Spleen (tissue), 11 donors: ENCODE data around the gene DNAAF6. TPM values are rescaled to one million over a fixed set of nuclear protein-coding genes. Genes with fewer than 3 reads are reported as not detected.

Experiments
- DNase-seq: peaks from one replicate; pipeline ENCODE4 v3.0.0-alpha.2; 2020
- H3K27ac ChIP-seq, 8 donors: fragments of 200-600 bp; sonication (generic) in 7 of 8; 1 replicate in 4 of 8; 2 replicates in 4 of 8; pipeline versions ENCODE4 v1.5.0 to v1.8.0; 2016 to 2021; ENCODE audit warnings: inconsistent platforms in 4 of 8, mild to moderate bottlenecking in 4 of 8, moderate library complexity in 1 of 8
- H3K27me3 ChIP-seq, 7 donors: fragments of 200-600 bp; sonication (generic) in 6 of 7; replicated peaks in 1 of 7; 1 replicate in 4 of 7; 2 replicates in 3 of 7; pipeline versions ENCODE4 v1.5.0 to v1.8.0; 2016 to 2021; ENCODE audit warnings: inconsistent platforms in 3 of 7, mild to moderate bottlenecking in 1 of 7
- H3K36me3 ChIP-seq, 6 donors: fragments of 200-600 bp; sonication (generic) in 5 of 6; 1 replicate in 4 of 6; 2 replicates in 2 of 6; pipeline versions ENCODE4 v1.5.0 to v1.8.0; 2016 to 2021; ENCODE audit warnings: inconsistent platforms in 2 of 6
- H3K4me1 ChIP-seq, 6 donors: fragments of 200-600 bp; sonication (generic) in 5 of 6; 1 replicate in 3 of 6; 2 replicates in 3 of 6; pipeline versions ENCODE4 v1.5.0 to v1.8.0; 2016 to 2021; ENCODE audit warnings: inconsistent platforms in 3 of 6
- H3K4me3 ChIP-seq, 8 donors: fragments of 200-600 bp; sonication (generic) in 7 of 8; 1 replicate in 4 of 8; 2 replicates in 4 of 8; pipeline versions ENCODE4 v1.5.0 to v1.8.0; 2016 to 2021; ENCODE audit warnings: inconsistent platforms in 4 of 8, mild to moderate bottlenecking in 4 of 8, moderate library complexity in 2 of 8
- H3K9me3 ChIP-seq, 8 donors: fragments of 200-600 bp; sonication (generic) in 7 of 8; 1 replicate in 4 of 8; 2 replicates in 4 of 8; pipeline versions ENCODE4 v1.5.0 to v1.8.0; 2016 to 2021; ENCODE audit warnings: inconsistent platforms in 4 of 8
- CTCF ChIP-seq, 11 experiments: fragments of 200-600 bp in 7 of 11; fragments of 450-650 bp in 4 of 11; sonication (generic) in 4 of 11; IDR thresholded peaks in 8 of 11; conservative IDR thresholded peaks in 3 of 11; 1 replicate in 7 of 11; 2 replicates in 4 of 11; pipeline versions ENCODE4 v1.4.0 to v1.8.0; 2016 to 2021; ENCODE audit warnings: antibody characterized with exemption in 11 of 11, inconsistent platforms in 4 of 11, mild to moderate bottlenecking in 1 of 11
- POLR2A ChIP-seq, 3 donors: fragments of 450-650 bp; IDR thresholded peaks; one replicate each; pipeline ENCODE4 v1.5.1; 2017; ENCODE audit warnings: antibody characterized with exemption in 3 of 3, mild to moderate bottlenecking in 1 of 3
- POLR2AphosphoS5 ChIP-seq, 3 donors: sonication (generic); formaldehyde crosslinking; IDR thresholded peaks; one replicate each; pipeline ENCODE4 v1.5.1; 2017; ENCODE audit warnings: antibody characterized with exemption in 3 of 3
- WGBS, 5 donors: extraction: QIAGEN DNeasy Blood & Tissue Kit in 3 of 5; methylation state at CpG; one replicate each; pipeline versions ENCODE4 v1.1.5 to v1.1.7; 2013 to 2018; 5-methylcytosine and 5-hydroxymethylcytosine counted together
- intact Hi-C: fragments of 100-400 bp; cut with DNase I; formaldehyde crosslinking; loops from one replicate; pipeline ENCODE4 v1.15.0; 2023; ENCODE audit warnings: low total_unique reads
- polyA plus RNA-seq, 3 donors: library from polyadenylated mRNA; stranded (reverse); fragments of 200-250 nt; gene quantifications; one replicate each; pipeline ENCODE4 v1.2.1, GENCODE V29; 2013
- small RNA-seq, 4 donors: library from RNA; depleted of rRNA; stranded (forward); fragments of <200 nt; gene quantifications; one replicate each; pipeline ENCODE3, GENCODE V24; 2016
- total RNA-seq, 7 donors: library from RNA; depleted of rRNA in 3 of 7; stranded (reverse); fragments of >200 nt in 3 of 7; fragmentation: NEBNext Ultra II Directional in 4 of 7; extraction: Animal tissue kit (Norgen Biotek cat#: 25700) in 4 of 7; gene quantifications; one replicate each; pipeline versions ENCODE4 v1.1.0 to v1.2.1, GENCODE V29; 2016 to 2021
- donor health status: healthy with polysubstance abuse.
- donor health status: DM: no; HTN: no; CAD: no; lungs with moderate emphysema.
- donor health status: DM: no; HTN: no; CAD: no.
- donor health status: Bipolar disorder and iron deficiency.
- donor health status: healthy.
- donor health status: DM: no; HTN: no; CAD: no.
- donor health status: DM: yes; HTN: yes; CAD: no.

Gene DNAAF6
- total and polyA plus RNA-seq, 10 donors = not detected

GRCh38 chrX:107290019-107290418, 83.6 kb downstream of the DNAAF6 start:
- 69 to 81% (median 79%) methylated on average over 2 of the region's 2 CpGs for WGBS, 5 donors
- Histone ChIP-seq H3K27ac (no peak overlapping the region), H3K36me3 (no peaks in the 10 kb centered on the region), H3K27me3 (peaks cover 0 to 4% (median 0%) of the 10 kb centered on the region in 7 donors), H3K9me3 (no peaks in the 10 kb centered on the region), H3K4me3 (no peak overlapping the region), H3K4me1 (no peaks in the 10 kb centered on the region)
- no peak for TF ChIP-seq POLR2A (IDR thresholded peaks at IDR 0.05)
- no peak for TF ChIP-seq CTCF (IDR thresholded peaks at IDR 0.05 in 8 of 11, conservative IDR thresholded peaks at IDR 0.05 in 3 of 11)
- TF ChIP-seq POLR2AphosphoS5 (IDR thresholded peaks at IDR 0.05) = no peak
- intact Hi-C loops = no loop called here
- DNase-seq = no peak

GRCh38 chrX:107293056-107293455, 86.6 kb downstream of the DNAAF6 start:
- no peaks in the 10 kb centered on the region for H3K4me1 ChIP-seq
- intact Hi-C loops = no loop called here
- H3K27me3 ChIP-seq = peaks cover 0 to 4% (median 0%) of the 10 kb centered on the region in 7 donors
- no peaks in the 10 kb centered on the region for H3K36me3 ChIP-seq
- H3K9me3 ChIP-seq = no peaks in the 10 kb centered on the region
- no peak overlapping the region for H3K4me3 ChIP-seq
- 46 to 74% (median 69%) methylated on average over 2 of the region's 2 CpGs for WGBS, 5 donors
- no peak overlapping the region for H3K27ac ChIP-seq
- no peak for DNase-seq
- TF ChIP-seq POLR2AphosphoS5 (IDR thresholded peaks at IDR 0.05) = no peak
- no peak for TF ChIP-seq CTCF (IDR thresholded peaks at IDR 0.05 in 8 of 11, conservative IDR thresholded peaks at IDR 0.05 in 3 of 11)
- no peak for TF ChIP-seq POLR2A (IDR thresholded peaks at IDR 0.05)

Small RNAs within 50 kb of the gene (small RNA-seq; reads per million reads assigned to genes)
- gene RF00019 = 0 reads per million in 4 donors

Other genes with a start within 250 kb of the DNAAF6 start
- gene MORC4, start 206.4 kb upstream of the DNAAF6 start, total RNA-seq = 1 to 10 TPM; 4.1 to 7.0 (median 5.2) TPM
- 1 to 10 TPM; 1.4 to 2.1 (median 1.7) TPM for gene MORC4, start 206.4 kb upstream of the DNAAF6 start, polyA plus RNA-seq
- gene RBM41, start 87.8 kb upstream of the DNAAF6 start, total RNA-seq = 10 to 100 TPM; 15.3 to 26.4 (median 19.2) TPM
- gene RBM41, start 87.8 kb upstream of the DNAAF6 start, polyA plus RNA-seq = 1 to 10 TPM; 2.3 to 3.7 (median 3.0) TPM
- 1 to 10 TPM in 1 of 7 donors, under 1 TPM in 5, not detected in 1; 0.52 to 1.3 (median 0.73) TPM for gene NUP62CL, start 178 bp upstream of the DNAAF6 start, total RNA-seq
- gene NUP62CL, start 178 bp upstream of the DNAAF6 start, polyA plus RNA-seq = under 1 TPM; 0.33 to 0.45 (median 0.39) TPM
- gene FRMPD3, start 243.0 kb downstream of the DNAAF6 start, total RNA-seq = under 1 TPM; 0.07 to 0.51 (median 0.38) TPM
- under 1 TPM; 0.03 to 0.07 (median 0.05) TPM for gene FRMPD3, start 243.0 kb downstream of the DNAAF6 start, polyA plus RNA-seq